ENCODE measurements around the gene LDHD. TPM values are rescaled to one million over a fixed set of nuclear protein-coding genes. Genes with fewer than 3 reads are reported as not detected.

Gene LDHD
- total RNA-seq, 2 donors from 2014 or later, result 0.19 to 1.1 TPM

DNA sequence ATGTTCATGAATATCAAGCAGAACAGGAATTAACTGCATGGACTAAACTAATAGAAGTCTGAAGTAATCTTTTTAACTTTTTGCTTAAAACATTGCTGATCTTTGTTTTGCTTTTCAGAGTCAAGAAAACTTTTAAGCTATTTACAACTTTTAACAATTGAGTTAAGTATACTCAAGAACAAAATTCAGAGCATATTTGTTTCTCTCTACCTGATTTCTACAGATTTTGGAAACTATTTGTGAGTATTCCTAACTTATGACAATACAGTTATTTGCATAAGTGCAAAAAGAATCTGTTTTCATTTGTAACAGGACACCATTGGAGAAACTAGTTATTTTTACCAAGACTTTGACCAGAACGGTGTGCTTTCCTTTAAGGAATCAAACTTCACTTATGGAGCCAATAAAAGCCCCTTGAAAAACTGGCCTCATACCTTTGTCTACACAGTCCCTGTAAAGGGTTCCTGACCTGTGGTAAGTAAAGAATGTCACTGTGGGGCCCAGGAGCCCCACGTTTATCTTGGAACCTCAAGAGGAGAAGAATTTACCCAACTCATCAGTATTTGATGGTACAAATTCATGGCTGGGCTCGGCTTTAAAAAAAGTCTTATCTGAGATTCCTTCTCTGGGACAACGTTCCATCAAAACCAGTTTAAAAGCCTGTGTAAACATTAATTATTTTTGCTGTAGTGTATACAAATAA lies 11.3 kb upstream of the LDHD start:
- ATAC-seq, result no peak
- H3K36me3 Mint-ChIP-seq, result no peaks in the 10 kb centered on the region
- H3K27ac Mint-ChIP-seq, result no peak overlapping the region
- H3K27me3 Mint-ChIP-seq, result peaks cover 0 to 10% of the 10 kb centered on the region in 2 donors
- H3K4me1 Mint-ChIP-seq (ENCODE audit: low read depth in 2 of 2), result peaks cover 0 to 5% of the 10 kb centered on the region in 2 donors
- DNase-seq (ENCODE audit: low spot score), result no peak
- no peak overlapping the region for H3K4me3 Mint-ChIP-seq
- no peaks in the 10 kb centered on the region for H3K9me3 Mint-ChIP-seq

DNA sequence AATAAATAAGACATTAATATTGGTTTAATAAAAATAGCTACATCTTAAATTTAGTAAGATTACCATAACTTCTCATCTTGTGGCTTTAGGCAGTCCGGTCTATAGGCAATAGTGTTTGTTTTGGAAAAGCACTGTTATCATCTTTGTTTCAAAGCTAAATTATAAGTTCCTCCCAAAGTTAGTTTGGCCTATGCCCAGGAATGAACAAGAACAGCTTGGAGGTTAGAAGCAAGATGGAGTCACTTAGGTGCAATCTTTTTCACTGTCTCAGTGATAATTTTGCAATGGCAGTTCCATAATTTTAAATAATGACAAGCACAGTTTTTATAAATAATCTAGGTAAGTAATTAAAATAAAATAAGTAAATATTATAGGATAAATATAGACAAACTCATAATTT lies 6.0 kb upstream of the LDHD start:
- DNase-seq (ENCODE audit: low spot score), result no peak
- H3K27ac Mint-ChIP-seq, result no peak overlapping the region
- H3K4me3 Mint-ChIP-seq, result no peak overlapping the region
- H3K9me3 Mint-ChIP-seq, result peaks cover 7% of the 10 kb centered on the region
- no peaks in the 10 kb centered on the region for H3K4me1 Mint-ChIP-seq (ENCODE audit: low read depth in 2 of 2)
- H3K36me3 Mint-ChIP-seq, result peaks cover 12% of the 10 kb centered on the region
- no peaks in the 10 kb centered on the region for H3K27me3 Mint-ChIP-seq
- ATAC-seq, result no peak

DNA sequence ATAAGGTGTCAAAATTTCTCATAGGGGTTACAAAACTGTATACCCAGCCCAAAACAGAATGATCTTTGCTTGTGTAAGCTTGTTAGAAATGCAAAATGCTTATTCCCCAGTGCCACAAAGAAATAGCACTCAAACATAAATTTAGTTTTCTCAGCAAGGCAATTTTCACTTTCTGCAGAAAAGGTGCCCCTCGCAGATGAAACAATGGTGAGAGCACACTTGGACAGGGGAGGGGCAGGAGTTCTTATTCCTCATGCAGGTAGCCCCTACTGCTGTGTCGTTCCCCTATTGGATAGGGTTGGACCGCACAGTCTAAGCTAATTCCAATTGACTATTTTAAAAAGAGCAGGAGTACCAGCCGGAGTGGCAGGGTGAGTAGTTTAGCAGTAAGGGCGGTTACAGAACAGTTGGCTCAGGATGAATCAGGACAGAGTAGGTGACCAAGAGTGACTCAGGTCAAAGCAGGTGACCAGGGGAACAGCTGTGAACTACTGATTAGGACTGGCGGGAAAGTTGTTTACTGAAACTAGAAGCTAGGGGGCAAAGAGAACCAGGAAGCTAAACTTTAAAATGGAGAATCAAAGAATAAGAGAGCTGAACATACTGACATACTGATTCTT lies 5.5 kb upstream of the LDHD start:
- Mint-ChIP-seq H3K9me3 (peaks cover 7% of the 10 kb centered on the region), H3K4me3 (no peak overlapping the region), H3K27me3 (no peaks in the 10 kb centered on the region), H3K27ac (no peak overlapping the region), H3K36me3 (peaks cover 12% of the 10 kb centered on the region), H3K4me1 (ENCODE audit: low read depth in 2 of 2) (no peaks in the 10 kb centered on the region)
- DNase-seq (ENCODE audit: low spot score), result no peak
- ATAC-seq, result no peak

DNA sequence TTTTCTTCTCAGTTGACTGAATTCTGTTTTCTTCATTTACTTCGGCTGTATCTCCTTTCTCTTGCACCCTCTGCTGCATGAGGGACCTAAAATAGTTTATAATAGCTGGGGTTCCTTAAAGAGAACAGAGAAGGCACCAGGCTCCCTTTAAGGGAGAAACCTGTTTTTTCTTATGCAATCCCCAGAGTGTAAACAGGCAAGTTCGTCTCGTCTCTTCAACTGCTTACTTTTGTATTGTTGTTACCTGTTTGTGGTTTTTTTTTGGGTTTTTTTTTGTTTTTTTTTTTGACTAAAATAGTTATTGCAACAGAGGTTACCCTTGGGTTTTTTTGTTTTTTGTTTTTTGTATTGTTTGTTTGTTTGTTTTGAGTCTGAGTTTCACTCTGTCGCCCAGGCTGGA lies 3.7 kb upstream of the LDHD start:
- Mint-ChIP-seq H3K27ac (no peak overlapping the region), H3K4me3 (no peak overlapping the region), H3K4me1 (ENCODE audit: low read depth in 2 of 2) (peaks cover 0 to 4% of the 10 kb centered on the region in 2 donors), H3K36me3 (peaks cover 12% of the 10 kb centered on the region), H3K9me3 (peaks cover 7% of the 10 kb centered on the region), H3K27me3 (no peaks in the 10 kb centered on the region)
- no peak for ATAC-seq
- DNase-seq (ENCODE audit: low spot score), result no peak

DNA sequence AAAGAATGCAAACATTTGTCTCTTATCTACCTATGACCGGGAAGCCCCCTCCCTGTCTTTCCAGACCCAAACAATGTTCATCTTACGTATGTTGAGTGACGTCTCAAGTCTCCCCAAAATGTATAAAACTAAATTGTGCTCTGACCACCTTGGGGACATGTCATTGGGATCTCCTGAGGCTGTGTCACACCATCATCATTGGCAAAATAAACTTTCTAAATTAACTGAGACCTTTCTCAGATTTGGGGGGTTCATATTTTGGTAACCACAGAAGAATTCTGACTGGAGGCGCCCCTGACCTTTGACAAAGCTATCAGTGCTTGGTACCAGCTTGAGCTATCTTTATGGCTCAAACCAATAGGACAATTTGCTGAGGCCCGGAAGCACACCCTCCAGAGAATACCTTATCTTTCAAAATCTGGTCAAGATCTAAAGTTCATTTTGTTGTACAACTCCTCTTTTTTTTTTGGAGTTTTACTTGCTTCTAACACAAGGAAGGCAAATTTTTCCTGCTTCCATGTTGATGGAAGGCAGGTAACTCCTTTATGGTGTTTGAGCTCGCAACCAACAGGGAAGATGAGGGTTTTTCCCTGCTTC lies 2.5 kb upstream of the LDHD start:
- ATAC-seq (no peak), DNase-seq (ENCODE audit: low spot score) (no peak)
- H3K4me1 Mint-ChIP-seq (ENCODE audit: low read depth in 2 of 2), result peaks cover 0 to 4% of the 10 kb centered on the region in 2 donors
- H3K4me3 Mint-ChIP-seq, result no peak overlapping the region
- H3K9me3 Mint-ChIP-seq, result peaks cover 7% of the 10 kb centered on the region
- H3K27ac Mint-ChIP-seq, result no peak overlapping the region
- peaks cover 12% of the 10 kb centered on the region for H3K36me3 Mint-ChIP-seq
- H3K27me3 Mint-ChIP-seq, result no peaks in the 10 kb centered on the region

DNA sequence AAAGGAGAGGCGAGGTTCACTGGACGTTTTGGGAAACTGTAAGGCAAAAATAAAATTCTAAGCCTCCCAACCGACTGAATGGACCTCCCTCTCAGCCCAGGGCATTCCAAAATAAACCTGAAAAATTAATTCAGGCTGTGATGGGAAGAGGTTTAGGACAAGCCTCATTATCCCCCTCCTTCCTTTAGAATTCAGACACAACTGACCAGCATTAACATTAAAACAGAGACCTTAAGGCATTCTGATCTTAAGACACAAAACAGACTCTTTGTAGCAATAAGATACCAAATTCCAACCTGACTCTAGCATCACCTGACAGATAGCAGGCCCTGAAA lies 298 bp upstream of the LDHD start:
- DNase-seq (ENCODE audit: low spot score) (no peak), ATAC-seq (no peak)
- H3K27me3 Mint-ChIP-seq, result peaks cover 0 to 2% of the 10 kb centered on the region in 2 donors
- peaks cover under 1 to 11% of the 10 kb centered on the region in 2 donors for H3K4me1 Mint-ChIP-seq (ENCODE audit: low read depth in 2 of 2)
- H3K4me3 Mint-ChIP-seq, result peak overlapping the region; percentile 54
- H3K36me3 Mint-ChIP-seq, result peaks cover 6% of the 10 kb centered on the region
- peaks cover 2% of the 10 kb centered on the region for H3K9me3 Mint-ChIP-seq
- H3K27ac Mint-ChIP-seq, result no peak overlapping the region

DNA sequence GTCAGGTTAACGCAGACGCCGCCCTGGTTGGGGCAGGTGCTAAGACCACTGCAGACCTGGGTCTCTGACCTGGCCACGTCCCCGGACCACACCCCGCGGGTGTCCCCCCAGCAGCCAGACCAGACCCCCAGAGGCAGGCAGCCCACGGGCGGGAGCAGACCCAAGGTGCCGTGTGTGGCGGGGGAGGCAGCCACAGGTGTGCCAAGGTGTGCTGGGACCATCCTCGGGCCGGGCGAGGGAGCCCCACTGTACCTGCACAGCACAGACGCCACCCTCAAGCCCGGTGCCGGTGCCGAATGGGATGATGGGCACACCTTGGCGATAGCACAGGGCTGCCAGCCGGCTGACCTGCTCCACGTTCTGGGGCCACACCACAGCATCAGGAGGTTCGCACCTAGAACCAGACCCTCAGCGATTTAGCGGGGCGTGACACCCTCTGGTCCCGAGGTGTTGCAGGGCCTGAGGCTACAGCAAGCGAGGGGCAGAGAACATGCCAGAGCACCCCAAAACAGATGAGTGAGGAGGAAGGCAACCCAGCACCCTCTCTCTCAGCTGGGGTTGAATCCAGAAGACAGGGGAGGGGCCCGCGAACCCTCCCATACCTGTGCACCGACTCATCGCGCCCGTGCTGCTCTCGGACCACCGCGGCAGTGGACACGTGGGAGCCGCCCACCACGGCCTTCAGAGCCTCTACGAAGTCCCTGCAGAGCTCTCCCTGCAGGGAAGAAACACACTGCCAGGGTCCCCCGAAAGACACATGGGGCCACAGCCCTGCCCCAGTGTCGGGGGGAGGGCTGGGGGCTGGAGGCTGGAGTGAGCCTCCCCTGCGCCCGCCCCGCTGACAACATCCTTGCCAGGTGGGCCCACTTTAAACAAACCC lies 1.4 kb downstream of the LDHD start:
- ATAC-seq (no peak), DNase-seq (ENCODE audit: low spot score) (no peak)
- Mint-ChIP-seq H3K27me3 (peaks cover 0 to 2% of the 10 kb centered on the region in 2 donors), H3K4me1 (ENCODE audit: low read depth in 2 of 2) (peaks cover 18 to 26% of the 10 kb centered on the region in 2 donors), H3K36me3 (no peaks in the 10 kb centered on the region), H3K9me3 (no peaks in the 10 kb centered on the region), H3K27ac (no peak overlapping the region), H3K4me3 (no peak overlapping the region)

DNA sequence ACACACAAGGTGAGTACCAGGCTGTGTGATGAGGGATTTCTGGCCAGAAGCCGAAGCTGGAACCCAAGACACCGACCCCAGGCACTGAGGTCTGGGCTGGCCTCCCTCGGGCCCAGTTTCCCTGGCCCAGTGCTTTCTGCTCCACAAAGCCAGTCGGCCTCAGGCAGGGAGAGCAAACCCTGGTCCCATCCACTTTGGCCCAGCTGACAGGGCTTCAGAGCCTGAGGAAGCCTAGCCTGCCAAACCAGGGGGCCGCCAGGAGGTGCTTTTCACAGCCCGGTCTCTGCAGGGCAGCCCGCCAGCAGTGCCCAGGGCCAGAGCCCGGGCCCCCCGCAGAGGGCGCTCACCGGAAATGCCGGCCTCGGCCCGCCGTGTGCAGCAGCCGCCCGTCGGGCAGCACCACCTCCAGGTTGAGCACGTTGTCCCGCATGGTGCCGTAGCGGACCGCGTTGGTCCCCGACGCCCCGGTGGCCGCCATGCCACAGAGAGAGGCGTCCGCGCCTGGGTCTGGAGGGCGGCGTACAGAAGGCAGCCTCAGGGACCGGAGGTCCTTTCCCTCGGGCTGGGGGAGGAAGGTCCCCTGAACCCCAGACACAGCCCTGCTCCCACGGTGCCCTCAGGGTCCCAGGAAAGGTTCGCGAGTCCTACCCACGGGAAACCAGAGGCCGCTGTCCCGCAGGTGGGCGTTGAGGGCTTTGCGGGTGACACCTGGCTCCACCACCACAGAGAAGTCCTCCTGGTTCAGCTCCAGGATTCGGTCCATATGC lies 2.2 kb downstream of the LDHD start:
- no peak for DNase-seq (ENCODE audit: low spot score)
- ATAC-seq, result no peak
- Mint-ChIP-seq H3K27me3 (peaks cover 0 to 2% of the 10 kb centered on the region in 2 donors), H3K36me3 (no peaks in the 10 kb centered on the region), H3K27ac (no peak overlapping the region), H3K4me1 (ENCODE audit: low read depth in 2 of 2) (peaks cover 26 to 33% of the 10 kb centered on the region in 2 donors), H3K9me3 (no peaks in the 10 kb centered on the region), H3K4me3 (no peak overlapping the region)

DNA sequence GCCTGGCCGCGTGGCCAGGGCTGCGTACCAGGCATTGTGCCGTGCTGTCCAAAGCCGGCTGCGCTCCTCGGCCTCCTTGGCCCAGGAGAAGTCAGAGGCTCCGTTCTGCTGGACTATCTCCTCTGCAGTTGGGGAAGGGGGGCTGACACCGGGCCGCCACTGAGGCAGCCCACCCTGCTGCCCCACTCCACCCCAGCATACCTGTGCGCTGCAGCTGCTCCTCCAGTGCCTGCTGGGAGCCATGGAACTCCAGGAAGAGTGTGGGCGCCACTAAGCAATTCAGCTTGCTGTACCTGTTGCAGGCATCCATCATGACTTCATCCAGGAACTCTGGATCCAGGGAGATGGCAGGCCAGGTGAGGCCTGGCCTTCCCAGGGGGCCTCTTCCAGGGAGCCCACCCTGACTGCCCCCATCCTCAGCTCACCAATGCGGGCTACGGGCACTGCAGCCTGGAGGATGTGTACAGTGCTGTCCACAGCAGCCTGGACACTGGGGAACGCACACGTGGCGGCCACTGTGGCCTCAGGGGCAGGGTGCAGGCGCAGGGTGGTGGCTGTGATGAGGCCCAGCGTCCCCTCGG lies 2.9 kb downstream of the LDHD start:
- Mint-ChIP-seq H3K4me3 (no peak overlapping the region), H3K4me1 (ENCODE audit: low read depth in 2 of 2) (peaks cover 33 to 40% of the 10 kb centered on the region in 2 donors), H3K27ac (no peak overlapping the region)

DNA sequence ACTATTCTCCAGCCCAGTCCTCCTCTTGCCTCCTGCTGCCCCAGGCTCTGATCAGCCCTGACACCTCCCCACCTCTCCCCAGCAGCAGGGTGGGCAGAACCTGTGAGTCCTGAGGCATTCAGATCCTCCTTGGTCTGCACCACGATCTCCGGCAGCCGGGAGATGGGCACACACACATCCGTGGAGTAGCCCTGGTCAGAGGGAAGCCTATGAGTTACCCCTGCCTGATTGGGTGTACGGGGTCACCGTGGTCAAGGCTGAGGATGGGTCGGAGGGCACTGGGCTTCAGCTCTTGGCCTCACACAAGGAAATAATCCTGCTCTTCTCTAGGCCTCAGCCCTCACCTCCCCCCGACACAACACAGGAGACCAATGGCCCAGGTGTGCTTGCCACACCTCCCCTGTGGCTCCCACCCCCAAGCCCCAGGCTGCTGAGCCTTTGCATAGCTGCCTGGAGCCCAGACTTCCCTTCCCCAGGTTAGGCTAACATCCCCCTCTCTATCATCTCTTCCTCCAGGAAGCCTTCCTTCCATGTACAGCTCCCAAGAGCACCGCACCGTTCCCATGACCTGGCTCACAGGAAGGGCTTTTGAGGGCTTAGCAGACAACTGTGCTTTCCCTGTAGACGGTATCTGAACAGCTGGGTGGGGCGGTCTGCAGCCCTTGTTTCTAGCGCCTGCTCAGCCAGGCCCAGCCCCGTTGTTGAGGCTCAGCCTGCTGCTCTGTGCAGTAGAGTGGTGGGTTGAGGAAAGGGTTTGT lies 3.7 kb downstream of the LDHD start:
- peaks cover 5% of the 10 kb centered on the region for H3K36me3 Mint-ChIP-seq
- H3K27me3 Mint-ChIP-seq, result peaks cover 0 to 2% of the 10 kb centered on the region in 2 donors
- H3K4me1 Mint-ChIP-seq (ENCODE audit: low read depth in 2 of 2), result peaks cover 39 to 44% of the 10 kb centered on the region in 2 donors
- peak overlapping the region; percentile 21 for H3K4me3 Mint-ChIP-seq
- no peaks in the 10 kb centered on the region for H3K9me3 Mint-ChIP-seq
- ATAC-seq (no peak), DNase-seq (ENCODE audit: low spot score) (no peak)
- peak overlapping the region; percentile 38 to 64 for H3K27ac Mint-ChIP-seq

More for the DNA sequence above, 2.9 kb downstream of the LDHD start:
- Mint-ChIP-seq H3K36me3 (no peaks in the 10 kb centered on the region), H3K27me3 (peaks cover 0 to 2% of the 10 kb centered on the region in 2 donors), H3K9me3 (no peaks in the 10 kb centered on the region)
- DNase-seq (ENCODE audit: low spot score) (no peak), ATAC-seq (no peak)

DNA sequence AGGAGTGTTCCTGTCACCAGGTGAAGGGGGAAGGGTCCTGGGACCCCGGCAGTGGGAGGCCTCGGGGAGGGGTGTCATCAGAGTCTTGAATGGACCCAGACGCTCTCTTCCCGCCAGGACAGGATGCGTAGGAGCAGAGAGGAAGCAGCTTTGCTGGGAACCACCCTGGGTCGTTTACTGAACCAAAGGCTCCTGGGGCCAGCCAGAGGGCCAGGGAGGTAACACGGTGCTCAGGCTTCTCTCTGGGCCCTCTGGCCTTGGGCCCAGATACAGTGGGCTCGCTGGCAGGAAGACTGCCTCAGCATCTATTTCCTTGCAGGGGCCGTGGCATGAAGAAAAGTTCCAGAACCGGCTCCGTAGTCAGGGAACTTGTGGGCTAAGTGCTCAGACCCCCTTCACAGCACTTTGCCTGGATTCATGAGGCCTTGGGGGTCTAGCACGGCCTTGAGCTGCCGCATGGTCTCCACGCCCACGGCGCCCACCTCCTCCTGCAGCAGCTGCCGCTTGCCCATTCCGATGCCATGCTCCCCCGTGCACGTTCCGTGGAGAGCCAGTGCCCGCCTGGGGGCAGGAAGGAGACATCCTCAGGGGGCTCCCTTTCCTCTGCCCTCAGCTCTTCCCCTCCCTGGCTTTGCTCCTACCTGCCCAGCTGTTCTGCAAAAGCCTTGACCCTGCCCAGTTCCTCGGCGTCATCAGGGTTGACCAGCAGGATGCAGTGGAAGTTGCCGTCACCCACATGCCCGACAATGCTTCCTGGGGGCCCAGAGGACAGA lies 4.4 kb downstream of the LDHD start:
- H3K4me1 Mint-ChIP-seq (ENCODE audit: low read depth in 2 of 2), result peaks cover 43 to 44% of the 10 kb centered on the region in 2 donors

DNA sequence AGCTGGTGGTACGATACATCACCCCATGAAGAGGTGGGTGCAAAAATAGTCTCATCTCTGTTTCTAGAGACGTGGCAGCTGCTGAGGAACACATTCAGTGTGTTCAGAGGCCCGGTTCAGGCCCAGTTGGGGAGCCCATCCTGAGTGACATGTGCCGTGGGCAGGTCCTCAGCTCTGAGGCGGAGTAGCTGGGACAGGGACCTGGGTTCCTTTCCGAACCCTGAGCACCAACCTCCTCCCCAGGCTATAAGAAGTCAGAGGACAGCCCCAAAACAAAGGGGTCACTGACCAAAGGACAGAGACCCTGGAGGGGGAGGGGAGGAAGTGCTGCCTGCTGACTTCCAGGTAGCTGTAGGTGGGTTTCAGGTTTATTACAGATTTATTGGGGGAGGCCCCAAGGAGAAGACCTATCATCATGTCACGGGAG lies 5.1 kb downstream of the LDHD start:
- H3K9me3 Mint-ChIP-seq, result no peaks in the 10 kb centered on the region
- peak overlapping the region; percentile 27 for H3K4me3 Mint-ChIP-seq
- ATAC-seq (peak; percentile 1 to 17), DNase-seq (ENCODE audit: low spot score) (no peak)
- H3K27me3 Mint-ChIP-seq, result peaks cover 0 to 2% of the 10 kb centered on the region in 2 donors
- H3K4me1 Mint-ChIP-seq (ENCODE audit: low read depth in 2 of 2), result peaks cover 43 to 45% of the 10 kb centered on the region in 2 donors
- H3K36me3 Mint-ChIP-seq, result peaks cover 6% of the 10 kb centered on the region
- H3K27ac Mint-ChIP-seq, result peak overlapping the region; percentile 82 to 85

More for the DNA sequence above, 4.4 kb downstream of the LDHD start:
- Mint-ChIP-seq H3K4me3 (peak overlapping the region; percentile 27), H3K36me3 (peaks cover 6% of the 10 kb centered on the region), H3K27ac (peak overlapping the region; percentile 82 to 85), H3K9me3 (no peaks in the 10 kb centered on the region), H3K27me3 (peaks cover 0 to 2% of the 10 kb centered on the region in 2 donors)
- no peak for ATAC-seq
- no peak for DNase-seq (ENCODE audit: low spot score)
